LoVo (cell line): ENCODE results near the gene AKR7A3.
"Not testable (repeated sequence)": the region's sequence is repeated elsewhere in the genome, so short reads cannot be mapped to it uniquely, and the experiment has no call there.

ENCODE experiments used
- DNase-seq: peaks from one replicate; pipeline ENCODE4 v3.0.0-alpha.2; 2016; ENCODE audit warnings: low spot score

AKR7A3 gene

GRCh38 chr1:19287436-19288185, 959 bp downstream of the AKR7A3 start:
- no peak for DNase-seq

- DNase-seq, result not testable (repeated sequence)
Observed at GRCh38 chr1:19285807-19286206, 2.8 kb downstream of the AKR7A3 start.

GRCh38 chr1:19285366-19285765, 3.2 kb downstream of the AKR7A3 start:
- not testable (repeated sequence) for DNase-seq

- DNase-seq, result no peak
Observed at GRCh38 chr1:19284881-19285280, 3.7 kb downstream of the AKR7A3 start.

- DNase-seq, result no peak
Observed at GRCh38 chr1:19283891-19284290, 4.7 kb downstream of the AKR7A3 start.

GRCh38 chr1:19274636-19275035, 13.9 kb downstream of the AKR7A3 start:
- DNase-seq, result no peak

- DNase-seq, result not testable (repeated sequence)
Observed at GRCh38 chr1:19273844-19274531, 14.6 kb downstream of the AKR7A3 start.

GRCh38 chr1:19273106-19273843, 15.3 kb downstream of the AKR7A3 start:
- no peak for DNase-seq

- DNase-seq, result no peak
Observed at GRCh38 chr1:19272064-19272463, 16.5 kb downstream of the AKR7A3 start.

- DNase-seq, result not testable (repeated sequence)
Observed at GRCh38 chr1:19270343-19270730, 18.2 kb downstream of the AKR7A3 start.

- not testable (repeated sequence) for DNase-seq
Observed at GRCh38 chr1:19269427-19270342, 18.9 kb downstream of the AKR7A3 start.

GRCh38 chr1:19268445-19268844, 20.1 kb downstream of the AKR7A3 start:
- no peak for DNase-seq

- DNase-seq, result no peak
Observed at GRCh38 chr1:19262744-19263143, 25.8 kb downstream of the AKR7A3 start.

- DNase-seq, result no peak
Observed at GRCh38 chr1:19262047-19262446, 26.5 kb downstream of the AKR7A3 start.

GRCh38 chr1:19260211-19261138, 28.1 kb downstream of the AKR7A3 start:
- no peak for DNase-seq

- DNase-seq, result no peak
Observed at GRCh38 chr1:19258353-19258752, 30.2 kb downstream of the AKR7A3 start.

- DNase-seq, result no peak
Observed at GRCh38 chr1:19257178-19257914, 31.2 kb downstream of the AKR7A3 start.

GRCh38 chr1:19256301-19256700, 32.3 kb downstream of the AKR7A3 start:
- DNase-seq, result not testable (repeated sequence)

- no peak for DNase-seq
Observed at GRCh38 chr1:19255288-19255687, 33.3 kb downstream of the AKR7A3 start.

- no peak for DNase-seq
Observed at GRCh38 chr1:19254416-19254815, 34.2 kb downstream of the AKR7A3 start.
